Glutamatergic neuron (in vitro differentiated cells): ENCODE results near the gene NPY4R2. TPM values are rescaled to one million over a fixed set of nuclear protein-coding genes. Genes with fewer than 3 reads are reported as not detected.
"Not testable (repeated sequence)": the region's sequence is repeated elsewhere in the genome, so short reads cannot be mapped to it uniquely, and the experiment has no call there.

ENCODE experiments used
- DNase-seq: peaks from one replicate; pipeline ENCODE4 v3.0.0; 2022
- H3K27ac Mint-ChIP-seq: one replicate; pipeline ENCODE4 v1.8.0; 2020; ENCODE audit warnings: mild to moderate bottlenecking, mixed read lengths, inconsistent platforms; ENCODE audit not compliant: unreplicated experiment
- H3K27me3 Mint-ChIP-seq: one replicate; pipeline ENCODE4 v1.8.0; 2020; ENCODE audit warnings: mild to moderate bottlenecking, moderate library complexity, mixed read lengths, inconsistent platforms; ENCODE audit not compliant: unreplicated experiment
- H3K36me3 Mint-ChIP-seq: one replicate; pipeline ENCODE4 v1.8.0; 2020; ENCODE audit warnings: mild to moderate bottlenecking, mixed read lengths, inconsistent platforms; ENCODE audit not compliant: unreplicated experiment
- H3K4me1 Mint-ChIP-seq: one replicate; pipeline ENCODE4 v1.8.0; 2020; ENCODE audit warnings: mild to moderate bottlenecking, low read depth, mixed read lengths, inconsistent platforms; ENCODE audit not compliant: unreplicated experiment
- H3K4me3 Mint-ChIP-seq: one replicate; pipeline ENCODE4 v1.8.0; 2020; ENCODE audit warnings: mild to moderate bottlenecking, mixed read lengths, inconsistent platforms; ENCODE audit not compliant: unreplicated experiment
- H3K9me3 Mint-ChIP-seq: one replicate; pipeline ENCODE4 v1.8.0; 2020; ENCODE audit warnings: mild to moderate bottlenecking, moderate library complexity, mixed read lengths, inconsistent platforms; ENCODE audit not compliant: unreplicated experiment
- total RNA-seq: library from RNA; stranded (reverse); fragmentation: NEBNext Ultra II Directional; extraction: Animal tissue kit (Norgen Biotek cat#: 25700); gene quantifications from one replicate; pipeline ENCODE4 v1.2.1, GENCODE V29; 2021; ENCODE audit not compliant: unreplicated experiment

The NPY4R2 gene
- total RNA-seq, 1 donor from 2014 or later, result not detected

DNA sequence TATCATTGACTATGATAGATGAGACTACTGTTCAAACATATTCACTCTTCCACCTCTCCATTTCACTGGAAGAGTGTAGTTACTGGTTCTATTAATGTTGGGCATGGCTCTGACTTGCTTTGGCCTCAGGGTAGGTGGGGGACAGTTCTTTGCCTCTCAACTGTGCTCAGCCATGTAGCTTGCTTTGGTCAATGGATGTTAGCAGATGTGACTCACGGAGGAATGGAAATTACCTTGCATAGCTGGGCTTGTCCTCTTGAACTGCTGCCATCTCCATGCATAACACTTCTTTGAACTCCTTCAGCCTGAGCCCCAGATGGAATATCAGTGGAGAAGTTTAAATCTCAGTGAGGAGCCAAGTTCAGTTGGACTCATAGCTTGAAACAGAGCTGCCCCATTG, 9.1 kb upstream of the NPY4R2 start:
- not testable (repeated sequence) for DNase-seq, H3K27me3 Mint-ChIP-seq, H3K36me3 Mint-ChIP-seq, H3K4me1 Mint-ChIP-seq, H3K27ac Mint-ChIP-seq, H3K4me3 Mint-ChIP-seq, H3K9me3 Mint-ChIP-seq

- H3K4me3 Mint-ChIP-seq, H3K4me1 Mint-ChIP-seq, H3K27ac Mint-ChIP-seq, H3K36me3 Mint-ChIP-seq, H3K27me3 Mint-ChIP-seq, DNase-seq, H3K9me3 Mint-ChIP-seq: not testable (repeated sequence)
Observed at GRCh38 chr10:47910486-47910885, 8.0 kb upstream of the NPY4R2 start.

DNA sequence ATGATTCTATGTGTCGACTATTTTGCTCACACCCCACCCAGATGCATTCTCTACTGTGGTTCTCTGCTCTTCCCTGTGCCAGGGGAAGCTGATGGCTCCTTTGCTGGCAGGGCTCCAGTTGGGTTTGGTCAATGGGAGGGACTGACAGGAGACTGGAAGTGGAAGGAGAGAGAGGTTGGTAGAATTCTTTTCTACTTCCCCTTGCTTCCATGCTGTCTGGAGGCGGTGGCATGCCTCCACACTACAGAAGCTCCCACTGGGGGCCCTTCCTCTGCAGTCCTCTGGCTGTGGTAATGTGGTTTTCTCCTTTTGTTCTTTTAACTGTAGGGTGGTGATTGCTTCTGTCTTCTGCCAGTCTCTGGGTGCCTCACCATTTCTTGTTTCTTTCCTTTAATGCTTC, 4.4 kb upstream of the NPY4R2 start:
- DNase-seq, H3K9me3 Mint-ChIP-seq, H3K27me3 Mint-ChIP-seq, H3K27ac Mint-ChIP-seq, H3K4me1 Mint-ChIP-seq, H3K36me3 Mint-ChIP-seq, H3K4me3 Mint-ChIP-seq: not testable (repeated sequence)

GRCh38 chr10:47915849-47916548, 2.5 kb upstream of the NPY4R2 start:
- not testable (repeated sequence) for H3K4me3 Mint-ChIP-seq, H3K27me3 Mint-ChIP-seq, H3K9me3 Mint-ChIP-seq, H3K27ac Mint-ChIP-seq, H3K36me3 Mint-ChIP-seq, H3K4me1 Mint-ChIP-seq, DNase-seq

DNA sequence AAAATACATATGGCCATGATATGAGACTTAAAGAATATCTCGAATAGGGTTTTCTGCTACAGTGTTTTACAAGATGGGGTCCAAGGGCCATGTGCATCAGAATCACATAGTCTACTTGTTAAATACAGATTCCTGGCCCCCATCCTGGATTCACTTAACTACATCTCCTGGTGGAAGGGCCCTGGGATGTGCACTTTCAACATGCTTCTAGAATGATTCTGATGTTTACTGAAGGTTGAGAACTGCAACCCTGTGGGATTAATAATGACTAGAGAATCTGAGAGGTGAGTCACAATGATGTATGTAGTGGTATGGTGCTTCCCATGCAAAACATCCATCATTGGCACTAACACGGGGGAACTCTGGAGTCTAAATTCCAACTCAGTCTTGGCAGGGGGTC, 2.1 kb downstream of the NPY4R2 start:
- not testable (repeated sequence) for H3K27me3 Mint-ChIP-seq, H3K9me3 Mint-ChIP-seq, H3K4me1 Mint-ChIP-seq, DNase-seq, H3K36me3 Mint-ChIP-seq, H3K27ac Mint-ChIP-seq, H3K4me3 Mint-ChIP-seq

DNA sequence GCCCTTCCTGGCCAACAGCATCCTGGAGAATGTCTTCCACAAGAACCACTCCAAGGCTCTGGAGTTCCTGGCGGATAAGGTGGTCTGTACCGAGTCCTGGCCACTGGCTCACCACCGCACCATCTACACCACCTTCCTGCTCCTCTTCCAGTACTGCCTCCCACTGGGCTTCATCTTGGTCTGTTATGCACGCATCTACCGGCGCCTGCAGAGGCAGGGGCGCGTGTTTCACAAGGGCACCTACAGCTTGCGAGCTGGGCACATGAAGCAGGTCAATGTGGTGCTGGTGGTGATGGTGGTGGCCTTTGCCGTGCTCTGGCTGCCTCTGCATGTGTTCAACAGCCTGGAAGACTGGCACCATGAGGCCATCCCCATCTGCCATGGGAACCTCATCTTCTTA, 4.0 kb downstream of the NPY4R2 start:
- not testable (repeated sequence) for H3K4me1 Mint-ChIP-seq, H3K36me3 Mint-ChIP-seq, DNase-seq, H3K4me3 Mint-ChIP-seq, H3K27me3 Mint-ChIP-seq, H3K9me3 Mint-ChIP-seq, H3K27ac Mint-ChIP-seq

- not testable (repeated sequence) for H3K27ac Mint-ChIP-seq, H3K4me3 Mint-ChIP-seq, DNase-seq, H3K9me3 Mint-ChIP-seq, H3K4me1 Mint-ChIP-seq, H3K27me3 Mint-ChIP-seq, H3K36me3 Mint-ChIP-seq
Observed at GRCh38 chr10:47924628-47925027, 6.2 kb downstream of the NPY4R2 start.

GRCh38 chr10:47927147-47927916, 8.9 kb downstream of the NPY4R2 start:
- H3K27me3 Mint-ChIP-seq, H3K4me1 Mint-ChIP-seq, H3K9me3 Mint-ChIP-seq, DNase-seq, H3K27ac Mint-ChIP-seq, H3K36me3 Mint-ChIP-seq, H3K4me3 Mint-ChIP-seq: not testable (repeated sequence)

GRCh38 chr10:47928225-47928624, 9.8 kb downstream of the NPY4R2 start:
- H3K4me3 Mint-ChIP-seq, H3K4me1 Mint-ChIP-seq, H3K27me3 Mint-ChIP-seq, DNase-seq, H3K9me3 Mint-ChIP-seq, H3K36me3 Mint-ChIP-seq, H3K27ac Mint-ChIP-seq: not testable (repeated sequence)

- H3K27ac Mint-ChIP-seq, result not testable (repeated sequence)
Observed at GRCh38 chr10:47932824-47933223, 14.4 kb downstream of the NPY4R2 start.

DNA sequence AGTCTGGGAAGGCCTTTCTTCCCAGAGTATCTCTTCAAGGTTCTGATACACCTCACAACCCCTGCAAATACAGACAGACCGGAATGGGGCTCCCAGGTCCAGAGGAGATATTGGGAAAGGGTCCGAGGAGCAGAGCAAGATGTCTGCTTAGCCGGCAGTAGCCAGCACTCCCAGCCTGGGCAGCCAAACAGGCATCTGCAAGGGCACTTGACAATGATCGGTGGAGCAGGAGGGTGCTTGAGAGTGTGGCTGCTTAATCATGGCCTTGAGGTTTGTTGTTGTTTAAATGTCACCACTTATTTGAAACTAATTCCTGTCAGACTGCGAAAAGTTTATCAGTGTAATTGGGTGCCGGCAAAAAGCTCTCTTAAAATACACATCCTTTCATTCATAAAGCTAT, 15.0 kb downstream of the NPY4R2 start:
- not testable (repeated sequence) for H3K4me3 Mint-ChIP-seq, H3K27ac Mint-ChIP-seq, H3K27me3 Mint-ChIP-seq, H3K9me3 Mint-ChIP-seq, DNase-seq, H3K4me1 Mint-ChIP-seq, H3K36me3 Mint-ChIP-seq

More at GRCh38 chr10:47932824-47933223, 14.4 kb downstream of the NPY4R2 start:
- not testable (repeated sequence) for DNase-seq, H3K9me3 Mint-ChIP-seq, H3K4me1 Mint-ChIP-seq, H3K4me3 Mint-ChIP-seq, H3K27me3 Mint-ChIP-seq, H3K36me3 Mint-ChIP-seq

DNA sequence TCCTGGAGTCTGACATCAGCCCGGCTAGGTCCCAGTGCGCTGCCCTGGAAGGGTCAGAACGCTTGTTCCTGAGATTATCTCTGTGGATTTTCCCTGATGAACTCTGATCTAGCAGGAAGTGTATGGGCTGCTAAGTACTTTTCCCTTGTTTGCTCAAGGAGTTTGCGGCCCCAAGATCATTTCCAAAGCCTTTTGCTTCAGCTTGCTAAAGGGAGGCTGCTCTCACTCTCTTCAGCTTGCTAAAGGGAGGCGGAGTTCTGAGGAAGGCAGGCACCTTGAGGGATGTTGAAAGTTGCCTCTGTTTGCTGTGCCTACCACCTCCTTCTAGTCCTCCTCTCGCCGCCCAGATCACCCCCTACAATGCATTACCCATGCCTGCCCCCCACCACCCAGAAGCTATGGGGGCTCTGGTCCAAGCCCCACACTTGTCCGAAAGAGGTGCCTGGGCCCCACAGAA, 18.3 kb downstream of the NPY4R2 start:
- not testable (repeated sequence) for H3K27me3 Mint-ChIP-seq, DNase-seq, H3K9me3 Mint-ChIP-seq, H3K27ac Mint-ChIP-seq, H3K36me3 Mint-ChIP-seq, H3K4me1 Mint-ChIP-seq, H3K4me3 Mint-ChIP-seq
